ENCODE data around the gene CHEK1.
"Not testable (repeated sequence)": the region's sequence is repeated elsewhere in the genome, so short reads cannot be mapped to it uniquely, and the experiment has no call there.

The CHEK1 gene

DNA sequence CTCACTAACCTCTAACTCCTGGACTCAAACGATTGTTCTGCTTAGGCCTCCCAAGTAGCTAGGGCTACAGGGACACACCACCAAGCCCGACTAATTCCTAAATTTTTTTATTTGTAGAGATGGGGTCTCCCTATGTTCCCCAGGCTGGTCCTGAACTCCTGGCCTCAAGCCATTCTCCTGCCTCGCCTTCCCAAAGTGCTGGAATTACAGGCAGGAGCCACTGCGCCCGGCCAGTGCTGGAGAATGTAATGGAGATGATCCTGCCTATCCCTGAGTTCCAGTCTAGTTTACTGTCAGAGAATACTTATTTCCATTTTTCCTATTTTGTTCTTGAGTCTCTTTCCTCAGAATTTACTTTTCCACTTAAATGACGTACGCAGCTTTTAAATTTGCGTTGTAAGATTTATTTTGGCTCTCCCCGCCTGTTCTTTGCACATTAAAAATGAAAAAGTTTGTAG lies at the start of gene CHEK1:
TSS of gene CHEK1 (plus strand) at position 408 of the 458 bp plus-strand sequence. CDS start 1,606 bp downstream, outside the sequence.
- no peak for DNase-seq (ENCODE audit: low read depth in 2 of 2)

DNA sequence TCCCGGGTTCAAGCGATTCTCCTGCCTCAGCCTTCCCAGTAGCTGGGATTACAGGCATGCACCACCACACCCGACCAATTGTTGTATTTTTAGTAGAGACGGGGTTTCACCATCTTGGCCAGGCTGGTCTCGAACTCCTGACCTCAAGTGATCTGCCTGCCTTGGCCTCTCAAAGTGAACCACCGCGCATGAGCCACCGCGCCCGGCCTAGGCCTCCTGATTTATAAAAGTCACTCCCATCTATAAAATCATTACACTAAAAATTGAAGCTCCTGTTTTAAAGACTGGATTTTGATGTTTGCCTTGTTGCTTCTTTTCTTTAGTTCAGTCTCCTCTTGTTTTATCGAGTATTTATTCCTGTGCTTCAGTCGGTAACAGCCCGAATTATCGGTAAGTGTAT lies 47.8 kb upstream of the CHEK1 start:
- not testable (repeated sequence) for DNase-seq (ENCODE audit: low read depth in 2 of 2)

DNA sequence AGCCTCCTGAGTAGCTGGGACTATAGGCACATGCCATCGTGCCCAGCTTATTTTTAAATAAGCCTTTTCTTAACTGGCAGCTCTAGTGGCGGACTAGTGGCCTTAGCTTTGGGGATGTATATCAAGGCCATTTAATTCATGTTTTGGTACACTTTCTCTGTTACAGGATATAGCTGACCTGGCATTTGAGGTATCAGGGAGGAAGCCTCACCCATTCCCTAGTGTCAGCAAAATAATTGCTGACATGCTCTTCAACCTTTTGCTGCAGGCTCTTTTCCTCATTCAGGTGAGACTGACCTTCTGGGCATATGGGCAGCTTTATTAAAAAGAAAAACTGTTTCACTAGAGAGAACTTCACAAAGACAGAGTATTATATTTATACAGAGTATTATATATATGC lies 46.2 kb upstream of the CHEK1 start:
- no peak for DNase-seq (ENCODE audit: low read depth in 2 of 2)

DNA sequence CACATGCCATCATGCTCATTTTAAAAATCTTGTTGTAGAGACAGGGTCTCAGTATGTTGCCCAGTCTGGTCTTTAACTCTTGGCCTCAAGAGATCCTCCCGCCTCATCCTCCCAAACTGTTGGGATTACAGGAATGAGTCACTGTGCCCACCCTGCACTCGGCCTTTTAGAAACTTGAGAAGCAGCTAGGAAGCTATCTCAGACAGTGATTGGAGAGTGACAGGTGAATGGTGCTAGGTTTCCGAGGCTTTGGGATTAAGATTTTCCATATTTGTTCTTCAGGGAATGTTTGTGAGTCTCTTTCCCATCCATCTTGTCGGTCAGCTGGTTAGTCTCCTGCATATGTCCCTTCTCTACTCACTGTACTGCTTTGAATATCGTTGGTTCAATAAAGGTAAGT lies 45.2 kb upstream of the CHEK1 start:
- no peak for DNase-seq (ENCODE audit: low read depth in 2 of 2)

DNA sequence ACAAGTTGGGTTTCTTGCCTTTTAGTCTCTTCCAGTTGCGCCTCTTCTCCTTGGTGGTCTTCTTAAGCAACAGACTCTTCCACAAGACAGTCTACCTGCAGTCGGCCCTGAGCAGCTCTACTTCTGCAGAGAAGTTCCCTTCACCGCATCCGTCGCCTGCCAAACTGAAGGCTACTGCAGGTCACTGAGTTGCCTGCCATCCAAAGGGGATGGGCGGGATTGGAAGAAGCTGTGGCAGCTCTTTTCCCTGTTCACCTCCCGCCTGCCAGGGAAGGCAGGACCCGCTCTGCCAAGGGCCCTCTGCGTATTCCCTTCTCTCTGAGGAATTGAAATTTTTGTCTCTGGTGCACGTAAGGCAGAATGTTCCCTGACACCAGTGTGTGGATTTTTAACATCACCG lies 41.5 kb upstream of the CHEK1 start:
- DNase-seq (ENCODE audit: low read depth in 2 of 2): no peak

DNA sequence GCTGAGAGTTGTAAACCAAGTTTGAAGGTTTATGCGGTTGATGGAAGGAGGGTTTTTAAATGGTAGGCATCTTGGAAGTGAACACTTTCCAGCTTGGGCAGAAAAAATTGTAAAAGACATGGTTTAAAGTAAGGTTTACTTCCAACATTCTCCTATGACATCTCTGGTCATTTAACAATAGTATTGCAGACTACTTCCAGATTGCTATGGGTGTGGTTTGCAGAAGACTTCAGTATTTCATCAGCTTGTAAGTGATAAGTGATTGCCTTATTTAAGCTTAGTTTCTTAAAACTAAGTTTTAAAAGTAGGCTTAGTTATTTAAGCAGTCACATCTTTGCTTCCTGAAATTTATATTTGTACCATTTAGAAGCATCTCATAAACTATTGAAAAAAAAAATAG lies 39.5 kb upstream of the CHEK1 start:
- no peak for DNase-seq (ENCODE audit: low read depth in 2 of 2)

DNA sequence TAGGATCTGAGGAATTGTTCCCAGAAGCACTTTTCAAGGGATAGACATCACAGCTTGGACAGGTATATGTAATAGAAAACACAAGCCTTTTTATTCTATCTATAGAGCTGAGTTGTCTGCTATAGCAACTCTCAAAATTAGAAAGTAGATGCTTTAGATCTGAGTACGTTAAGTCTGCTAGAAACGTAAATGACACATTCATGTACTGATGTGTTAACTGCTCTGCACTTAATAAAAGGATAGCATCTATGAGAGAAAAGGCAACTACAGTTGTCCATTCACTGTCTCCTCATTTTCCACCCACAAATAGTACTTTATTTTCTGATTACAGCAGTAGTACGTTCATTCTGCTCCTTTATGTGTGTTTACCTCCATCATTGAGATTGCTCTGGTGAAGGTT lies 38.3 kb upstream of the CHEK1 start:
- DNase-seq (ENCODE audit: low read depth in 2 of 2): no peak

DNA sequence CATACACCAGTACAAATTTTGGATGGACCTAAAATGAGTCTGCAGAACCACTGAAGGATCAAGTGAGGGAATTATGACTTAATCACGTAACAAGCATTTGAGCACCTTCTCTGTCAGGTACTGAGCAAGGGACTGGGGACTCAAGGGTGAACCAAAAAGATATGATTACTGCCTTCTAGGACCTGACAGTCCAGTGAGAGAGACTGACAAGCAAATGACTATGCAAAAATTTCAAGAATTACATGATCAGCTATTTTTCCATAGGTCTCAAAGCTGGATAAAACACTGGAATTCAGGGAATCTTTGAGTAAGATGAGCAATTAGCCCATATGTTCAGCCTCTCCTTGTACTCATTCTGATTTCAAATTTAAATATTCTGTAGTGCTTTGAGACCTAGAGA lies 37.5 kb upstream of the CHEK1 start:
- no peak for DNase-seq (ENCODE audit: low read depth in 2 of 2)

DNA sequence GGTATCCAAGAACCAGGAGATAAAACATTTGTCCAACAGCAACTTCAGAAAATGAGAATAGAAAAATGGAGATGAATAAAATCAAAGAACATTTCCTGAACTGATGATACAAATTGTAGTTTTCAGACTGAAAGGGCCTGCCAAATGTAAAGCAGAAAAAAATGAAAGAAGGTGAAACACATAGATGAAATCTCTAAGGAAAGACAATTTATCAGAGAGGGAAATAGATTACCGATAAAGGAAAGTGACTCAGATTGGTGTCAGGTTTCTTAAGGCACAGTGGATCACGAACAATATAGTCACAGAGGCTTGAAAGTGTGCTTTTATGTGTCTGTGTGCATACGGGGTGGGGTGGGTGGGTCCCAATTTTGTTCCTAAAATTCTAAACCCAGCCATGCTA lies 36.5 kb upstream of the CHEK1 start:
- DNase-seq (ENCODE audit: low read depth in 2 of 2): no peak

DNA sequence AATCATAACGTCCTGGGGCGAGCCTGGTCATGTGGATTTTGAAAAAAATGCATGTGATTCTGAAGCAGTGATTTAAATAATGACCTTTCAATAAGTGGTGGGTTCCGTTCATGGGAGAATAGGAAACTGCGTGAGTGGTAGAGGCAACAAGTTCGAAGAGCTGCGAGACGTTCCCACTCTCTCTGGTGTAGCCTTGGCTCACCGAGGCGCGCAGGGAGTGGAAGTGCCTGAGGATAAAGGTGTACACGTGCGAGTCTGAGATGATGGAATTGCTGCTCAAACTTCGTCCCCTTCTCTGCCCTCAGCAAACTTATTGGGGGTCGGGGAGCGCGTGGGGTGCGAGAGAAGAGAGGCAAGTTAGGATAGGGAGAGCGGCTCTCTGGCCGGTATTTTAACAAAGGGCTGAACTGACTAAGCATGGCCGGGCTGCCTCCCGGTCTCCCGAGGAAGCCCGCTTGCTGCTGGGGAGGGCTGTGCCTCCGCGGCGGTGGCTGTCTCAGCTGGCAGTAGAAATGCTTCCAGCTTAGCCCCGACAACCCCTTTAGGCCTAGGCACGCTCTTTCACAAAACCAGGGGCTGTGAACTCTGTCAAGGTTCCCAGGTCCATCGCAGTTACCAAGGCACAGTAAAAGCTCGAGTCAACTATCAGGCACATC lies 33.2 kb upstream of the CHEK1 start:
- no peak for DNase-seq (ENCODE audit: low read depth in 2 of 2)

DNA sequence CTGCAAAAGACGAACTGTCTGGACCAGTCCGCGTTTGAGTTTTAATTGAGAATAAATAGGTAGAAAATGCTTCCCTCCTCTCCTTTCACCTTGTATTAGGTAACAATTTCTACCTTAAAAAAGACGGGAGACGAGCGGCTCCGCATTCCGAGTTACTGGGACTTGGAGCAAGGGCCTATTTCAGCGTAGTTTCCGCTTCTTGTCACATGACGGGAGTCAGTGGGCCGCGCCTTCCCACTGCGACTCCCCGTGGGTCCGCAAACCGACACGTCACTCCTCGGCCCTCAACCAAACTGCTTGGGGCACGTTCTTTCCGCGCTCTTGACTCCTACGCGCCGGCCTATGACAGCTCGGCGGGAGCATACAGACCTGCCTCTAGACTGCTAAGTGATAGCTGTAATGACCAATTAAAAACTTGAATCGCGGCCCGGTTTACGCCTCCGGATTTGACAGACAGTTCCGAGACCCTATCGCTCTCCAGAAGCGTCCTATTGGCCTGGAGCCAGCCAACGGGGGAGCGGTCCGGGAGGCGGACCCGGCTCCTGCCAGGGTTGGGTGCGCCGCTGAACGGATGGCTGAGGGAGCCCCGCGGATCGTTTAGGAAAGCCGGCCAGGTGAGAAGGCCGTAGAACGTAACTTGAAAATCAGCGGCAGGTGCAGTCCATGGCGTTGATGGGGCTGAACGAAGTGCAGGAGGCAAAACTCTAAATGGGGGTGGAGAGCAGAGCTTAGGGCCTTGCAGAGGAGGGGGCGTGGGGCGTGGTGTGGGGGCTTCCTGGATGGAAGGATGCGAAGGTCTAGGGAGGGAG lies 32.5 kb upstream of the CHEK1 start, which contains the start of gene STT3A:
TSS of gene STT3A (plus strand) at position 548 of the 809 bp plus-strand sequence. CDS start 3,064 bp downstream, outside the sequence.
- peak; percentile 100 for DNase-seq (ENCODE audit: low read depth in 2 of 2)

DNA sequence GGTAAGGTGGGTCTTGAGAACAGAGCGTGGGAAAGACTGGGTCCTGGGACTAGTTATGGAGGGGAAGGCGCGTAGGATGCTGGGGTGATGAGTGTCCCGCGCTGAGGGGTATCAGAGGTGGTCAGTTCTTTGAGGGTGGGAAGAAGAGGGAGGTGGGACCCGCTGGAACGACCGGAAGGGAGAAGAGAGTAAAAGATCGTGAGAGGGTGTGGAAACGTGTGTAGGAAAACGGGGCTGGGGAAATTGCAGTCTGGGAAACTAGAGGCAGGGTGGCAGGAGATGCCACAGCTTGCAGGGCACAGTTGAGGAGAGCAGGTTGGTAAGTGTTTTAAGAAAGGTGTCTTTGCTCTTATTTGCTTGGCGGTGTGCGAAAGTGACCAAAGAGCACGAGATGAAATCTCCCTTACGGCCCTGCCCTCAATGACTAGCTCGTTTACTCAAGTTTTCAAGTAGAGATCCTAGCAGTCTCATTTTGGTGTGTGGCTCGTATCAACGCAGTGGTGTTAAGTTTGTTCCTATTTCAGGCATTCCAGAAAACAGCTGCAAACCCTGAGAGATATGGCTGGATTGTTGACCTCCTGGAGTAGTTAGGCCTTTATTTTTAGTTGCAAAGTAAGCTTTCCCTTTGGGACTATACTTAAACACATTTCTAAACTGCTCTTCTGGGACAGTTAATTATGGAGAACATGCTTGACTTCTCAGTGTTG lies 31.7 kb upstream of the CHEK1 start:
- peak in 1 of 2 experiments; percentile 6 for DNase-seq (ENCODE audit: low read depth in 2 of 2)

DNA sequence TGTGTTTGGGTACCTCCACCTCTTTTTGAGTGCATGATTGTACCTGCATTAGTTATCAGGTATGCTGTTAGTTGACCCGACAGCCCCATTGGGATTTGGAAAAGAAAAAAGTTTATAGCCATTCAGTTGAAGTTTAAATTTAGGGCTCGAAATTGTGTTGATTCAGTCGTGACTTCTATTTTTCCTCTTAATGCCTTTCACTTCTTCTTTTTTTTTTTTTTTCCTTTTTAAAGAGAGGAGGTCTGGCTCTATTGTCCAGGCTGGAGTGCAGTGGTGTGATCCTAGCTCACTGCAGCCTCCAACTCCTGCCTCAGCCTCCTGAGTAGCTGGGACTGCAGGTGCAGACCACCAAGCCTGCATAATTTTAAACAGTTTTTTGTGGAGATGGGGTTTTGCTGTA lies 30.0 kb upstream of the CHEK1 start:
- DNase-seq (ENCODE audit: low read depth in 2 of 2): no peak

DNA sequence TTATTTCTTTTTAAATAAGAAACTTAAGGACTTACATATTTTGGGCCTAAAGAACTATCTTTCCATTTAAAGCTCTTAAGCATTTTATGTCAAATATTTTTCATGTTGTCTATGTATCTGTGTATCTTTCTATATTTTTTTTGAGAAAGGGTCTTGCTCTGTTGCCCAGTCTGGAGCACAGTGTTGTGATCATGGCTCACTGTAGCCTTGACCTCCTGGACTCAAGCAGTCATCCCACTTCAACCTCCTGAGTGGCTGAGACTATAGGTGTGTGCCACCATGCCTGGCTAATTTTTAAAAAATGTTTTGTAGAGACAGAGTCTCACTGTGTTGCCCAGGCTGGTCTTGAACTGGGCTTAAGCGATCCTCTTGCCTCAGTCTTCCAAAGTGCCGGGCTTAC lies 24.3 kb upstream of the CHEK1 start:
- DNase-seq (ENCODE audit: low read depth in 2 of 2): no peak

DNA sequence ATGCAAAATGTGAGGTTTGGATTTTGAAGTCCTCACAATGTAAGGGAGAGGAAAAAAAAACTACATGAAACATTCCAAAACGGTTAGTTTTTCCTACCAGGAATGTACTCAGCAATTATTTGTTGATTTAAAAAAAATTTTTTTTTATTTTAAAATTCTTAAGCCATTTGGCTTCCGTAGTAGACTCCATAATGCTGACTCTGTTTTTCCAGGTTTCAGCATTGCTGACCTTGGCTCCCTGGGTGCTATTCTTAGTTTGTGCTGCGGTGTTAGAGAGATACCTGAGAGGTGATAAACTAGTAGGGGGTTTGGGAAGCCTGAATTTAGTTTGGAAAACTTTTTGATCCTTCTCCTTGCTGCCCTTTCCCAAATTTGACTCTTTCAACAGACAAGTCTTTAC lies 21.8 kb upstream of the CHEK1 start:
- DNase-seq (ENCODE audit: low read depth in 2 of 2): no peak

DNA sequence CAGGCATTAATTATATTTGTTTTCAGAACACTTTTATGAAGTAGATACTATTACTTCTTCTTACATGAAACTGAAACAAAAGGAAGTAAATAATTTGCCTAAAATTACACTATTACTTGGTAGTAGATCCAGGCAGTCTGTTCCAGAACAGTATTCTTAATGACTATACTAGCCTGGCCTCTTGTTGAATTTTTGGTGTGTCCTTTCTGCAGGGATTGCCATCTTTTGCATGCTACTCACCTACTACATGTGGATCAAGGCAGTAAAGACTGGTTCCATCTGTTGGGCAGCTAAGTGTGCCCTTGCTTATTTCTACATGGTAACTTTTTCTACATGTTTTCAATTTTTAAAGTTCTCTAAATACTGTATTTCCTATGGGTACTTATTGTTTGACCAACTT lies 19.5 kb upstream of the CHEK1 start:
- DNase-seq (ENCODE audit: low read depth in 2 of 2): no peak

DNA sequence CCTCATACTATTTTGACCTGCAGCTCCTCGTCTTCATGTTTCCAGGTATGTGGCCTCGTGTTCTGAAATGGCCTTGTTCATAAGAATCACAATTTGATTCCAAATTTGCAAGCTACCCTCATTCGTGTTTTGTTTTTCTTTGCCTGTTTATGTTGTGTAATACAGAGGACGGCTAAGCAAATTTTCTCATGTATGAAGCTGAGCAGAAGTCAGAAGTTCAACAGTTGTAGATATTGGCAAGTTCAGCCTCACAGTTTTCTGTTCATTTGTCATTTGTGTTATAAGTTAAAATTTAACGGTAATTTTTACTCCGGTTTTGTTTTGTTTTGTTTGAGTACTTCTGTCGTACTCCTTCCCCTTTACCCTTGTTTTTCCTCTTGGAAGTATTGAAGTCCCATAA lies 15.4 kb upstream of the CHEK1 start:
- no peak for DNase-seq (ENCODE audit: low read depth in 2 of 2)

DNA sequence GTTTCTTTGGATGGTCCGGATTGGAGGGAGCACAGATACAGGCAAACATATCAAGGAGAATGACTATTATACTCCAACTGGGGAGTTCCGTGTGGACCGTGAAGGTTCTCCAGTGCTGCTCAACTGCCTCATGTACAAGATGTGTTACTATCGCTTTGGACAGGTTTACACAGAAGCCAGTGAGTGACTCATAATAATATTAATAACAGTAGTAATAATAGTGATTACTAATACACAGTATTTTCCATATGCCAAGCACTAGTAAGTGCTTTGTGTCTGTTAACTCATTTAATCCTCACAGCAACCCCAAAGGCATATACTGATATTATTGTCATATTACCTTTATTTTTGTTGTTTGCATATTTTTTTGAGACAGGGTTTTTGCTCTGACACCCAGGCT lies 6.6 kb upstream of the CHEK1 start:
- no peak for DNase-seq (ENCODE audit: low read depth in 2 of 2)

DNA sequence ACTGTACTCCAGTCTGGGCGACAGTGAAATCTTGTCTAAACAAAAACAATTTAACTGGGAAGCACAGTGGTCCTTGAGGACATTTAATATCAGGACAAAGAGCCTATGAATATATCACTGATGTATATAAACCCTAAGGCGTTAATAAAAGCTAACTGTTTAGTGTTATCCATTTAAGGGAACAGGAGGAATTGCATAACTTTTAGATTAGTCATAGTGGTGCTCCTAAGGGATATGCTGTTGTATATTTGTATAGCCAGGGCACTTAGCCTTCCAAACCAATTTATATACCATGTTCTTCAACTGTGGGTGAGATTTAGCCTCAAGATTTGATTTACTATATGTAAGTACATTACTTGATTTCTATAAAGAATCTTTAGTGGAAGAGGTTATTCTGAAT lies 3.0 kb upstream of the CHEK1 start:
- peak; percentile 28 to 29 for DNase-seq (ENCODE audit: low read depth in 2 of 2)

DNA sequence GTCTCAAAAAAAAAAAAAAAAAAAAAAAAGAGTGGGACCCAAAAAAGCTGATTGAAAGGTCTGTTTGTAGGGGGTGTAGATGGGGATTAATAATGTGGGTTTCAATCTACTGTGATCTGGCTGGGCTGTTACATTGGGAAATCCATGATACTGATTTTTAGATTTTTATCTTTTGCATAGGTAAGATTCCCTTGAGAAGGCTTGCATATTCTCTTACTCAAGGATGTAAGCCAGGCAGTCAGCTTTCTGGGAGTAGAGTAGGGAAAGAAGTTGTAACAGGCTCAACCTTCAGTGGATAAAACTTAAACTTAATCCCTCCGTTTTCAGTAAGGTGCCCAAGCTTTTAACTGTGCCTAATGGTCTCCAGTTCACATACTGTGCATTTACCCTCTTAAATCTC lies 1.9 kb upstream of the CHEK1 start:
- DNase-seq (ENCODE audit: low read depth in 2 of 2): no peak

DNA sequence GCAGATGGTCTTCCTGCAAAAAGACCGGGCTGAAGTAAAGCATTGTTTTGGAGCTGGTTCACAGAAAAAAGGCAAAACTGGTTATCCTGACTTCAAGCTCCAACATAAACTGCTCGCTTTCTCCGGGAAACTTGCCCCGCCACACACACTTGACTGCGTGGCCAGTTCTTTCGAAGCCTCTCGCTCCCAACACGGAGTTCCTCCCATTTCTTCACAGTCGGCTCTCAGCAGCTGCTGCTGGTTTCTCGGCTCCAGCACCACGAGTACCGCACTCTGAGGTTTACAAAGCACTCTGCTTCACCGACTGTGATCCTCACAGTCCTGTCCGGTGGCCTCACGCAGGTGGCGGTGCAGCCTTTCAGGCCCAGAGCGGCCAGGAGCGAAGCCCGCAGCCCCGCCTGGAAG lies 264 bp downstream of the CHEK1 start:
- DNase-seq (ENCODE audit: low read depth in 2 of 2): peak in 1 of 2 experiments; percentile 30

DNA sequence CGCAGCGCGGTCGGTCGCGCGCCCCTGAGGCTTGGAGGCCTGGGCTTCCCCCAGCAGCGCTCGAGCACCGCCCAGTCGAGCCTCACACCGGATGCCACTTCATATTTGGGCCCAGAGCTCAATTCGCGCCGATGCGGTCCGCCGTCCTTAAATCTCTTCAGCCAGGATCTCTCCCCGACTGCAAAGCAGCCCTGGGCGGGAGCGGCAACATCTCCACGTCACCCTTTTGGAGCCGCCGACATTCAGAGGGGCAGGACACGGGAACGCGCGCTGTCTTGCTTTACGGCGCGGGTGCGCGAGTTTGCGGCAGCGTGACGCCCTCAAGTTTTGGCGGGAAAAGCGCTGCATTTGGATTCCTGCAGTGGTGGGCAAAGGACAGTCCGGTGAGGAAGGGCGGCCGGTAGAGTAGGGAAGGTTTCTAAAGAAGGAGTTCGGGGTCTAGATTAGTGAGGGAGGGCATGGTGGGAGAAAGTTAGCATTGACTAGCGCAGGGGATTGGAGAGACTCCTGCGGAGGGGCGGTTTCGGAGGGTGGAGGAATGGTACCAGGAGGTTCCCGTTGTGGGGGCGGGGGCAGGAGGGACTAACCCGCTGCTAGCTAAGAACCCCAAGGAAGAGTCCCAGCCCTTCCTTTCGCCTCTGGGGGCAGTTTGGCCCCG lies 796 bp downstream of the CHEK1 start:
- peak; percentile 84 to 87 for DNase-seq (ENCODE audit: low read depth in 2 of 2)
